A549 (cell line): ENCODE data around the gene CTBP1. TPM values are rescaled to one million over a fixed set of nuclear protein-coding genes. Genes with fewer than 3 reads are reported as not detected.

Experiments used
- ATAC-seq, 2 experiments: fragments of 200-7000 bp in 1 of 2; fragments of >200 bp in 1 of 2; cut with Nextera tagmentation in 1 of 2; cut with Tn5 transposase in 1 of 2; 3 replicates each; pipeline versions ENCODE4 v1.8.0 to v1.9.1; 2018 to 2020; ENCODE audit warnings: mild to moderate bottlenecking in 1 of 2, moderate library complexity in 1 of 2
- CTCF ChIA-PET: fragments of 300-600 bp; sonication (Branson Sonifier 250); formaldehyde crosslinking; extraction: SDS; loops from one replicate; lab custom pipeline; 2021; ENCODE audit warnings: antibody characterized with exemption, inconsistent platforms; lab: Yijun Ruan, JAX
- POLR2A ChIA-PET: fragments of 350-600 bp; formaldehyde crosslinking; extraction: SDS; loops from one replicate; lab custom pipeline; 2021; ENCODE audit warnings: antibody characterized with exemption, inconsistent platforms; lab: Yijun Ruan, JAX
- DNase-seq, 2 experiments: peaks; one replicate each; pipeline versions ENCODE4 v3.0.0 to v3.0.0-alpha.2; 2011 to 2016; ENCODE audit warnings: low read depth in 1 of 2, low spot score in 1 of 2
- FAIRE-seq: peaks from 2 replicates; lab custom pipeline; 2011; peaks lifted over from hg19 to GRCh38; lab: Jason Lieb, UNC
- H3K27ac ChIP-seq, 2 experiments: fragments of >200 bp; sonication (Bioruptor Twin); formaldehyde crosslinking; 3 replicates each; pipeline ENCODE4 v1.5.1; 2016 to 2017
- H3K4me1 ChIP-seq: fragments of >200 bp; sonication (Bioruptor Twin); formaldehyde crosslinking; 3 replicates; pipeline ENCODE4 v1.6.1; 2016
- H3K4me2 ChIP-seq: fragments of >200 bp; sonication (Bioruptor Twin); formaldehyde crosslinking; 3 replicates; pipeline ENCODE4 v1.6.1; 2016
- H3K4me3 ChIP-seq: fragments of >200 bp; sonication (Bioruptor Twin); formaldehyde crosslinking; 3 replicates; pipeline ENCODE4 v1.5.1; 2016
- H3K9me3 ChIP-seq: fragments of >200 bp; sonication (Bioruptor Twin); formaldehyde crosslinking; 3 replicates; pipeline ENCODE4 v1.6.1; 2016
- ATOH8 ChIP-seq: fragments of 250-450 bp; sonication (Bioruptor Pico); IDR thresholded peaks from 2 replicates; pipeline ENCODE4 v1.5.0; 2020; ENCODE audit warnings: low read depth, mild to moderate bottlenecking, moderate library complexity
- E2F6 ChIP-seq: IDR thresholded peaks from 2 replicates; pipeline ENCODE4 v1.6.1; 2012; ENCODE audit warnings: low read depth, borderline replicate concordance
- EHF ChIP-seq: fragments of 250-450 bp; sonication (Bioruptor Pico); IDR thresholded peaks from 2 replicates; pipeline ENCODE4 v1.5.0; 2020; ENCODE audit warnings: mild to moderate bottlenecking
- ELK1 ChIP-seq: fragments of 150-350 bp; IDR thresholded peaks from 2 replicates; pipeline ENCODE4 v1.6.1; 2014; ENCODE audit warnings: low read depth, mild to moderate bottlenecking, low read length
- EP300 ChIP-seq, 2 experiments: fragments of >200 bp; sonication (Bioruptor Twin); formaldehyde crosslinking; IDR thresholded peaks; 2 replicates in 1 of 2; 3 replicates in 1 of 2; pipeline ENCODE4 v1.6.1; 2016 to 2017
- HEYL ChIP-seq: fragments of 250-450 bp; sonication (Bioruptor Pico); IDR thresholded peaks from 2 replicates; pipeline ENCODE4 v1.8.0; 2021; ENCODE audit warnings: mild to moderate bottlenecking, moderate library complexity
- HOXA7 ChIP-seq: fragments of 250-450 bp; sonication (Bioruptor Pico); IDR thresholded peaks from 2 replicates; pipeline ENCODE4 v1.5.0; 2020; ENCODE audit warnings: mild to moderate bottlenecking, moderate library complexity
- HOXB5 ChIP-seq: fragments of 250-450 bp; sonication (Bioruptor Pico); IDR thresholded peaks from 2 replicates; pipeline ENCODE4 v1.5.0; 2020; ENCODE audit warnings: mild to moderate bottlenecking, moderate library complexity
- MAFK ChIP-seq: fragments of 450-650 bp; IDR thresholded peaks from 2 replicates; pipeline ENCODE4 v1.6.1; 2014; ENCODE audit not compliant: partially characterized antibody
- MAX ChIP-seq: IDR thresholded peaks from 2 replicates; pipeline ENCODE4 v1.6.1; 2012
- NFE2L2 ChIP-seq: fragments of 150-350 bp; conservative IDR thresholded peaks from 2 replicates; pipeline ENCODE4 v1.6.1; 2014; ENCODE audit warnings: low read length
- NR3C1 ChIP-seq: fragments of >200 bp; sonication (Bioruptor Twin); formaldehyde crosslinking; IDR thresholded peaks from 3 replicates; pipeline ENCODE4 v1.6.1; 2017
- PHF8 ChIP-seq: fragments of 200-600 bp; sonication (generic); IDR thresholded peaks from 2 replicates; pipeline ENCODE4 v1.6.1; 2016; ENCODE audit warnings: low read depth, mild to moderate bottlenecking, antibody characterized with exemption, moderate library complexity, borderline replicate concordance
- POLR2AphosphoS2 ChIP-seq: conservative IDR thresholded peaks from 2 replicates; pipeline ENCODE4 v1.6.1; 2012; ENCODE audit warnings: low read length, improper control_type of control experiment, inconsistent platforms
- ZNF302 ChIP-seq: fragments of 250-450 bp; sonication (Bioruptor Pico); IDR thresholded peaks from 2 replicates; pipeline ENCODE4 v1.9.0; 2021; ENCODE audit warnings: inconsistent platforms, mild to moderate bottlenecking, moderate library complexity
- WGBS: methylation state at CpG from one replicate; pipeline ENCODE4 v1.1.6; 2017; ENCODE audit errors: missing lambda C conversion rate; 5-methylcytosine and 5-hydroxymethylcytosine counted together
- polyA plus RNA-seq, 4 experiments: library from polyadenylated mRNA; depleted of rRNA in 3 of 4; stranded (reverse); fragments of >200 nt; fragmentation: RNase III in 1 of 4; extraction: RNeasy Plus Mini Kit Qiagen cat#74134 plus additional on column Dnase treatment in 1 of 4; gene quantifications; 2 replicates in 3 of 4; 3 replicates in 1 of 4; pipeline ENCODE4 v1.2.3, GENCODE V29; 2011 to 2017

The CTBP1 gene
- polyA plus RNA-seq, 2 of the 4 experiments (the other 2 are of a cell fraction): 43.1 to 93.1 TPM

GRCh38 chr4:1199556-1200331 lies 49.2 kb downstream of the CTBP1 start (continued):
- no peak for TF ChIP-seq ELK1
- no peak for TF ChIP-seq HEYL (CRISPR knock-in tag)
- no peak for TF ChIP-seq ATOH8 (CRISPR knock-in tag)
- no peak for TF ChIP-seq EP300 (IDR thresholded peaks at IDR 0.05)
- no peak for TF ChIP-seq PHF8

GRCh38 chr4:1198098-1198844 lies 50.7 kb downstream of the CTBP1 start:
- DNase-seq: no peak
- POLR2A ChIA-PET: no interaction called here
- Histone ChIP-seq H3K4me1 (peaks cover under 1% of the 10 kb centered on the region; the same call in 2 of the 3 replicates), H3K27ac (no peak overlapping the region), H3K4me2 (no peak overlapping the region), H3K4me3 (no peak overlapping the region), H3K9me3 (no peaks in the 10 kb centered on the region)
- FAIRE-seq: no peak
- CTCF ChIA-PET: interaction anchor here (0.6 kb wide), 1 partner anchor 92 kb away, joined by 3 read pairs; no protein-coding TSS in a partner anchor
- no peak for ATAC-seq
- TF ChIP-seq E2F6 (no peak), HOXB5 (CRISPR knock-in tag) (no peak), MAX (no peak), POLR2AphosphoS2 (no peak)
- 77% methylated on average over 24 of the region's 24 CpGs for WGBS

GRCh38 chr4:1196421-1197183 lies 52.3 kb downstream of the CTBP1 start:
- H3K4me3 ChIP-seq: no peak overlapping the region
- peaks cover 16% of the 10 kb centered on the region for H3K4me1 ChIP-seq
- no peak overlapping the region for H3K4me2 ChIP-seq
- H3K9me3 ChIP-seq: no peaks in the 10 kb centered on the region
- TF ChIP-seq EHF (CRISPR knock-in tag) (no peak), ZNF302 (CRISPR knock-in tag) (no peak), MAFK (no peak), NFE2L2 (no peak), NR3C1 (no peak), HOXA7 (no peak)
- no peak for DNase-seq
- POLR2A ChIA-PET: interaction anchor here (0.5 kb wide), 1 partner anchor 290 kb away, joined by 3 read pairs; no protein-coding TSS in a partner anchor
- 71% methylated on average over 9 of the region's 13 CpGs for WGBS
- CTCF ChIA-PET: interaction anchor here (1.3 kb wide), 1 partner anchor 29 kb away, joined by 4 read pairs; no protein-coding TSS in a partner anchor
- no peak for FAIRE-seq
- no peak overlapping the region for H3K27ac ChIP-seq
- ATAC-seq: no peak
